ENCODE measurements around the gene PADI4. TPM values are rescaled to one million over a fixed set of nuclear protein-coding genes. Genes with fewer than 3 reads are reported as not detected.
"Not testable (repeated sequence)": the region's sequence is repeated elsewhere in the genome, so short reads cannot be mapped to it uniquely, and the experiment has no call there.

The PADI4 gene
- polyA plus RNA-seq, 1 experiment = not detected

DNA sequence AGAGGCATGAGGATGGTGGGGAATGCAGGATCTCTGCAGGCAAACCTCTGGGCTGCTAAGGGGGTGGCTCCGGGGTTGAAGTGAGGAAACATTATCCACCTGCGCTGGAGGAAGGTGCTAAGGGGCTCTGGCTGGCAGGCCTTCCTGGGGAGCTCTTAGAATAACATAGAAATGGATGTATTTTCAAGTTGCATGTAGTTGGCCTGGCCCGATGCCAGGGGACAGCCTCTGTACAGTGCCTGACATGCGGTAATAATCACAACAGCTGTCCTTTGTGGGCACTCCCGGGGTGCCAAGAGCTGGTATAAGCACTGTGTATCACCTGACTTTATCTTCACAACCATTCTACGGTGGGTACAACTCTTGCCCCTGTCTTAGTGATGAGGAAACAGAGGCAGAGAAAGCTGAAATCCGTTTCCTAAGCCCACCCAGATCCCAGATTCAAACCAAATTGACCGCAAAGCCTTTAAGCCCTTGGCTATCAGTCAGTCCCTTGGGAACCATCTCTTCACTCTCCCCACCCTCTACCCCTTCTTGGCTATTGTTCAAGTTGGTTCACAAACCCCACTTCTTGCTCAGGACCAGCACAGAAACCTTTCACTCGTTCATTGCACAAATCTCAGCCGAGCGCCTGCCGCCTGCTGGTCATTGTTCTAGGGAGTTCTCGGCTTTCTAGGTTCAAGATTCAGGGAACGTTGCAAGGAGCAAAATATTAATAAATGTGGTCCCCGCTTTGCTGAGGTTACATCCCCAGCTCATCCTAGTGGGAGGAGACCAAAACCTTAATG, 30.9 kb downstream of the PADI4 start:
- H3K27me3 ChIP-seq (ENCODE audit: control insufficient read depth, insufficient read depth, low read length) = peaks cover 23% of the 10 kb centered on the region
- no peak overlapping the region for H3K4me3 ChIP-seq (ENCODE audit: low read depth, low read length)
- no peaks in the 10 kb centered on the region for H3K9me3 ChIP-seq (ENCODE audit: control insufficient read depth, insufficient read depth, low read length)
- H3K27ac ChIP-seq (ENCODE audit: low read depth, low read length) = no peak overlapping the region
- TF ChIP-seq, protein P1, sequence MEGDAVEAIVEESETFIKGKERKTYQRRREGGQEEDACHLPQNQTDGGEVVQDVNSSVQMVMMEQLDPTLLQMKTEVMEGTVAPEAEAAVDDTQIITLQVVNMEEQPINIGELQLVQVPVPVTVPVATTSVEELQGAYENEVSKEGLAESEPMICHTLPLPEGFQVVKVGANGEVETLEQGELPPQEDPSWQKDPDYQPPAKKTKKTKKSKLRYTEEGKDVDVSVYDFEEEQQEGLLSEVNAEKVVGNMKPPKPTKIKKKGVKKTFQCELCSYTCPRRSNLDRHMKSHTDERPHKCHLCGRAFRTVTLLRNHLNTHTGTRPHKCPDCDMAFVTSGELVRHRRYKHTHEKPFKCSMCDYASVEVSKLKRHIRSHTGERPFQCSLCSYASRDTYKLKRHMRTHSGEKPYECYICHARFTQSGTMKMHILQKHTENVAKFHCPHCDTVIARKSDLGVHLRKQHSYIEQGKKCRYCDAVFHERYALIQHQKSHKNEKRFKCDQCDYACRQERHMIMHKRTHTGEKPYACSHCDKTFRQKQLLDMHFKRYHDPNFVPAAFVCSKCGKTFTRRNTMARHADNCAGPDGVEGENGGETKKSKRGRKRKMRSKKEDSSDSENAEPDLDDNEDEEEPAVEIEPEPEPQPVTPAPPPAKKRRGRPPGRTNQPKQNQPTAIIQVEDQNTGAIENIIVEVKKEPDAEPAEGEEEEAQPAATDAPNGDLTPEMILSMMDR (IDR thresholded peaks at IDR 0.05; ENCODE audit: low read depth, low read length) = no peak
- DNase-seq (ENCODE audit: low read depth, low spot score) = no peak
- ChIA-PET POLR2A (interaction anchor here (0.6 kb wide), 1 partner anchor 211 kb away, joined by 7 read pairs; no protein-coding TSS in a partner anchor), CTCF (interaction anchor here (0.9 to 2.0 kb wide), 2 partner anchors 212 to 213 kb away, joined by 4 to 7 read pairs; no protein-coding TSS in a partner anchor)

DNA sequence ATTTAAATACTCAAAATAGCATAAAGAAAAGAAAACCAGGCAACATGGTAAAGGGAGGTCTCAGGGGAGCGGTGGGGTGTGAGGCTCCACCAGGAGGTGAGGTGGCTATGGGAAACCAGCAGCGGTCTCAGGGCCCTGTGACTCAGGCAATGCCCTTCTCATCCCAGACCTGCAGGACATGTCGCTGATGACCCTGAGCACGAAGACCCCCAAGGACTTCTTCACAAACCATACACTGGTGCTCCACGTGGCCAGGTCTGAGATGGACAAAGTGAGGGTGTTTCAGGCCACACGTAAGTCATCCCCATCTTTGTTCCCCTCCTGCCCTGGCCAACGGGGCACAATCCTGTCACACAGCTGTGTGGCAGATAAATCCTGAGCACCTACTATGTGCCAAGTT, 31.5 kb downstream of the PADI4 start:
- TF ChIP-seq, protein P1 (IDR thresholded peaks at IDR 0.05; ENCODE audit: low read depth, low read length) = no peak
- POLR2A ChIA-PET = interaction anchor here (0.6 kb wide), 1 partner anchor 212 kb away, joined by 7 read pairs; no protein-coding TSS in a partner anchor
- H3K27me3 ChIP-seq (ENCODE audit: control insufficient read depth, insufficient read depth, low read length) = peaks cover 22% of the 10 kb centered on the region

DNA sequence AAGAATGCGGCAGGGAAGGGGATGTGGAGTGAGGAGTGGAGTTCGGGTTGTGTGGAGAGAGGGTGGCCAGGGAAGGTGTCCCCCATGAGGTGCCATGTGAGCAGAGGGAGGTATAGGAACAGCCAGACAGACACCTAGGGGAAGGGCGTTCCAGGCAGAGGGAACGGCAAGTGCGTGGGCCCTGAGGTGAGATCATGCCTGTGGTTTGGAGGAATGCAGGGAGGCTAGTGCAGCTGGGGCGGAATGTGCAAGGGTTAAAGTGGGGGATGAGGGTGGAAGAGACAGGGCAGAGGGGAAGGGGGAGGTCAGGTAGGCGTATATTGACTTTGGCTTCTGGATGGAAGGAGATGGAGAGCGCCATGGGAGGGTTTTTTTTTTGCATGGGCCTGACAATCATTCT, 32.4 kb downstream of the PADI4 start:
- no peak overlapping the region for H3K27ac ChIP-seq (ENCODE audit: low read depth, low read length)
- CTCF ChIA-PET = interaction anchor here (0.7 to 2.0 kb wide), 2 partner anchors 102 to 215 kb away, joined by 4 to 7 read pairs; no protein-coding TSS in a partner anchor

More for the DNA sequence above, 31.5 kb downstream of the PADI4 start:
- DNase-seq (ENCODE audit: low read depth, low spot score) = no peak
- no peak overlapping the region for H3K27ac ChIP-seq (ENCODE audit: low read depth, low read length)
- no peaks in the 10 kb centered on the region for H3K9me3 ChIP-seq (ENCODE audit: control insufficient read depth, insufficient read depth, low read length)
- CTCF ChIA-PET = interaction anchor here (2.0 kb wide), 1 partner anchor 214 kb away, joined by 7 read pairs; no protein-coding TSS in a partner anchor
- H3K4me3 ChIP-seq (ENCODE audit: low read depth, low read length) = no peak overlapping the region

DNA sequence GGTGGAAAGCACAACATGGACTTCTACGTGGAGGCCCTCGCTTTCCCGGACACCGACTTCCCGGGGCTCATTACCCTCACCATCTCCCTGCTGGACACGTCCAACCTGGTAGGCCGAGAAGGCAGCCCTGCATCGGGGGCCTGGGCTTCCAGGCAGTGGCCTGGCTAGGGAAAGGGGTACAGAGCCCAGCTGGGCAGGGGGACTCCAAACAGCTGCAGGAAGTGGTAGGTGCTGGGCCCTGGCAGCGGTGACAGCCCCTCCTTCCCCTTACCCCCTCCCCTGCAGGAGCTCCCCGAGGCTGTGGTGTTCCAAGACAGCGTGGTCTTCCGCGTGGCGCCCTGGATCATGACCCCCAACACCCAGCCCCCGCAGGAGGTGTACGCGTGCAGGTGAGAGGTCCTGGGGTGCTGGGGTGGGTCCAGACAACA, 34.0 kb downstream of the PADI4 start:
- TF ChIP-seq, protein P1 (IDR thresholded peaks at IDR 0.05; ENCODE audit: low read depth, low read length) = no peak
- no peaks in the 10 kb centered on the region; the same call in 1 of the 2 replicates for H3K9me3 ChIP-seq (ENCODE audit: control insufficient read depth, insufficient read depth, low read length)
- ChIA-PET POLR2A (no interaction called here), CTCF (no interaction called here)
- peaks cover 17% of the 10 kb centered on the region for H3K27me3 ChIP-seq (ENCODE audit: control insufficient read depth, insufficient read depth, low read length)
- no peak overlapping the region for H3K4me3 ChIP-seq (ENCODE audit: low read depth, low read length)
- no peak overlapping the region for H3K27ac ChIP-seq (ENCODE audit: low read depth, low read length)
- DNase-seq (ENCODE audit: low read depth, low spot score) = no peak

More for the DNA sequence above, 32.4 kb downstream of the PADI4 start:
- Histone ChIP-seq H3K9me3 (ENCODE audit: control insufficient read depth, insufficient read depth, low read length) (no peaks in the 10 kb centered on the region), H3K4me3 (ENCODE audit: low read depth, low read length) (no peak overlapping the region), H3K27me3 (ENCODE audit: control insufficient read depth, insufficient read depth, low read length) (peaks cover 22% of the 10 kb centered on the region)
- POLR2A ChIA-PET = no interaction called here
- DNase-seq (ENCODE audit: low read depth, low spot score) = no peak
- TF ChIP-seq, protein P1 (IDR thresholded peaks at IDR 0.05; ENCODE audit: low read depth, low read length) = no peak

DNA sequence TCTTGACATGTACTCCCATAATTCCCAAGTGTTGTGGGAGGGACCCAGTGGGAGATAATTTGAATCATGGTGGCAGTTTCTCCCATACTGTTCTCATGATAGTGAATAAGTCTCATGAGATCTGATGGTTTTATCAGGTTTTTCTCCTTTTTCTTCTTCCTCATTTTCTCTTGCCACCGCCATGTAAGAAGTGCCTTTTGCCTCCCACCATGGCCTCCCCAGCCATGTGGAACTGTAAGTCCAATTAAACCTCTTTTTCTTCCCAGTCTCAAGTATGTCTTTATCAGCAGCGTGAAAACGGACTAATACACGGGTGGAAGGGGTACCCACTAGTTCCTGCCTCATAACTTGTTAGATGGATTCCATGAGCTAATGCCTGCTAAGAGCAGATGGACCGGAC, 37.5 kb downstream of the PADI4 start:
- H3K27ac ChIP-seq (ENCODE audit: low read depth, low read length); CTCF ChIA-PET; H3K27me3 ChIP-seq (ENCODE audit: control insufficient read depth, insufficient read depth, low read length); DNase-seq (ENCODE audit: low read depth, low spot score); H3K4me3 ChIP-seq (ENCODE audit: low read depth, low read length); POLR2A ChIA-PET; H3K9me3 ChIP-seq (ENCODE audit: control insufficient read depth, insufficient read depth, low read length): not testable (repeated sequence)
